Esophagus muscularis mucosa (tissue), 4 donors: ENCODE measurements around the gene ARSB. TPM values are rescaled to one million over a fixed set of nuclear protein-coding genes. Genes with fewer than 3 reads are reported as not detected.

Experiments
- DNase-seq: peaks from one replicate; pipeline ENCODE4 v3.0.0-alpha.2; 2017; ENCODE audit errors: extremely low spot score
- H3K27ac ChIP-seq, 4 donors: fragments of 200-600 bp; sonication (generic); replicated peaks in 1 of 4; 1 replicate in 3 of 4; 2 replicates in 1 of 4; pipeline ENCODE4 v1.5.1; 2016 to 2019; ENCODE audit warnings: mild to moderate bottlenecking in 1 of 4
- H3K27me3 ChIP-seq, 4 donors: fragments of 200-600 bp; sonication (generic); one replicate each; pipeline versions ENCODE4 v1.5.1 to v1.6.0; 2016 to 2019
- H3K36me3 ChIP-seq, 4 donors: fragments of 200-600 bp; sonication (generic); one replicate each; pipeline ENCODE4 v1.5.1; 2016 to 2019
- H3K4me1 ChIP-seq, 4 donors: fragments of 200-600 bp; sonication (generic); one replicate each; pipeline ENCODE4 v1.5.1; 2016 to 2019
- H3K4me3 ChIP-seq, 4 donors: fragments of 200-600 bp; sonication (generic); 1 replicate in 2 of 4; 2 replicates in 2 of 4; pipeline ENCODE4 v1.5.1; 2016 to 2019; ENCODE audit warnings: mild to moderate bottlenecking in 4 of 4, moderate library complexity in 1 of 4
- H3K9me3 ChIP-seq, 4 donors: fragments of 200-600 bp; sonication (generic); 1 replicate in 3 of 4; 2 replicates in 1 of 4; pipeline ENCODE4 v1.5.1; 2016 to 2019
- CTCF ChIP-seq, 3 experiments: fragments of 200-600 bp in 2 of 3; fragments of 450-650 bp in 1 of 3; sonication (generic) in 2 of 3; IDR thresholded peaks; one replicate each; pipeline ENCODE4 v1.5.1; 2017 to 2019; ENCODE audit warnings: antibody characterized with exemption in 3 of 3, mild to moderate bottlenecking in 2 of 3, moderate library complexity in 1 of 3
- EP300 ChIP-seq: sonication (generic); formaldehyde crosslinking; IDR thresholded peaks from one replicate; pipeline ENCODE4 v1.6.1; 2017; ENCODE audit warnings: antibody characterized with exemption
- POLR2A ChIP-seq: fragments of 450-650 bp; IDR thresholded peaks from one replicate; pipeline ENCODE4 v1.6.1; 2017; ENCODE audit warnings: antibody characterized with exemption, moderate library complexity, mild to moderate bottlenecking, low read depth
- POLR2AphosphoS5 ChIP-seq, 2 donors: sonication (generic); formaldehyde crosslinking; IDR thresholded peaks; one replicate each; pipeline ENCODE4 v1.6.1; 2017; ENCODE audit warnings: antibody characterized with exemption in 2 of 2
- WGBS: methylation state at CpG from one replicate; pipeline ENCODE4 v1.1.5; 2018; 5-methylcytosine and 5-hydroxymethylcytosine counted together
- intact Hi-C: fragments of 100-400 bp; cut with DNase I; formaldehyde crosslinking; loops from one replicate; pipeline ENCODE4 v1.15.1; 2023
- total RNA-seq, 4 donors: library from RNA; depleted of rRNA; stranded (reverse); fragments of >200 nt; gene quantifications; one replicate each; pipeline versions ENCODE4 v1.1.0 to v1.2.1, GENCODE V29; 2016

ARSB gene
- total RNA-seq, 4 donors from 2014 or later: 58.0 to 103 (median 67.5) TPM

DNA sequence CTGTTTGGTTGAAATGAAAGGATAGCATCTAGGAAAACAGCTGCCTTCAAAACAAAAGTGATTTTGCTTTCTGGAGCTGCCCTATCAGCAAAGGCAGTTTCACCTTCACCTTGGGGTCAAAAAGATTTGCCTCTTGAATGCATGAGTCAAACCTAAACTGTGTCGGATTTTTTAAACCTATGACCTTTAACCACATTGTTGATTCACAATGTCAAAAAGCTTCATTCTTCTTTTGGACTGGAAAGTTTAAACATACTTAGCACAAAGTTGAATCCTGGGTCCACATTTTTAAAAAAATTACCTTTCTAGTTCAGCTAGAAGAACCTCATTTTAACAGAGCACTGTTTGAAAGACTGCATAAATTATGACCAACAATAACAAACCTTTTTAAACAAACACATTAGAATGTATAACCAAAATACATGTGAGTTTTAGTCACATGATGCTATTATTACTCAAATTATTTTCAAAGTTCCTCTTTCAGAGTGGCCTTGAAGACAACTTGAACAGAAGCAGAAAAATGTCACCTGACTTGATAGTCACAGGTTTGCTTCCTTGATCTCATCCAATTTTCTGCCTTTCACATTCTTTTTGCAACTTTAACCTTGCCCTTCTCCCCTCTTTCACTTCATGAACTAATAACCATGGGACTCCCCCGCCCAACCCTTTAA is 226.8 kb downstream of the ARSB start:
- Histone ChIP-seq H3K27ac (no peak overlapping the region), H3K4me3 (no peak overlapping the region), H3K27me3 (no peaks in the 10 kb centered on the region), H3K4me1 (peaks cover 0 to 16% (median 6%) of the 10 kb centered on the region in 4 donors), H3K36me3 (no peaks in the 10 kb centered on the region), H3K9me3 (no peaks in the 10 kb centered on the region)
- intact Hi-C loops: no loop called here
- no peak for DNase-seq
- no peak for TF ChIP-seq EP300
- TF ChIP-seq POLR2A: no peak
- no peak for TF ChIP-seq POLR2AphosphoS5 (IDR thresholded peaks at IDR 0.05)
- TF ChIP-seq CTCF (IDR thresholded peaks at IDR 0.05): no peak
- 62% methylated on average over 2 of the region's 2 CpGs for WGBS

DNA sequence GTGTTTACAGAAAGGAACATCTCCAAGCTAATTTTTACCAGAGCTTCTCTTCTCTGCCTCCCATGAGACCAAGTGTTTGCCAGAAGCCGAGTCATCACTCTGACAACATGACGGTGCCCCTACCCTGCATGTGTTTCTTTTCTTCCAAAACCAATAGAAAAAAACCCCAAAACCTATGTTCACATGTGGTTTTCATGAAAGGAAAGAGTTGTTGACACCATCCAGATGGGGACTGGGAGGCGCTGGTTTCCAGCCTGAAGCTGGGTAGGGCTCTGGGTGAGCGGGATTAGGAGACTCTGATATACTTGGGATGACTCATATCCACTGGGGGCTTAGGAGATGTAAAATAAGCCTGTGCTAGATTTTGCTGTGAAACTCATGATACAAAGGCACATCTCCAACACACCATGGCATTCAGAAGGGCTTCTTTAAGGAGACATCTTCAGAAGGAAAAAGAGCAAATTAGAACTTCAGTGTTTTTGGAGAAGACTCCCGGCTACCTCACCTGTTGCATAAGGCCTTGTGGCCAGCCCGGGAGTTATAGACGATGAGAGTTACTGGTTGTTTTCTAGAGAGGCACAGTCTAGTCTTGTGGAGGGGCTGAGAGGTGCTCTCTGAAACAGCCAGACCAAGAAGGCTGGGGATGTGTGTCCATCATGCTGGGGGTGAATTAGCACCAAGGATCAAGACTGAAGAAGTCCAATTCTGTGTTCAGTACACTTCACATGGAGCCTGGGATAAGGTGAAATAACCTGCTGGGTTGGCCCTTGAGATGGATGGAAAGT is 227.6 kb downstream of the ARSB start:
- WGBS: 69% methylated on average over 7 of the region's 7 CpGs
- TF ChIP-seq POLR2AphosphoS5 (IDR thresholded peaks at IDR 0.05) (no peak), EP300 (no peak), CTCF (IDR thresholded peaks at IDR 0.05) (no peak), POLR2A (no peak)
- intact Hi-C loops: no loop called here
- H3K27me3 ChIP-seq: no peaks in the 10 kb centered on the region
- no peak overlapping the region for H3K27ac ChIP-seq
- peaks cover 0 to 16% (median 6%) of the 10 kb centered on the region in 4 donors for H3K4me1 ChIP-seq
- H3K4me3 ChIP-seq: no peak overlapping the region
- H3K36me3 ChIP-seq: no peaks in the 10 kb centered on the region
- H3K9me3 ChIP-seq: no peaks in the 10 kb centered on the region
- DNase-seq: no peak

- no peak for TF ChIP-seq EP300
- Histone ChIP-seq H3K36me3 (no peaks in the 10 kb centered on the region), H3K27me3 (no peaks in the 10 kb centered on the region), H3K4me3 (no peak overlapping the region), H3K4me1 (peaks cover 0 to 16% (median 6%) of the 10 kb centered on the region in 4 donors), H3K27ac (no peak overlapping the region), H3K9me3 (no peaks in the 10 kb centered on the region)
- intact Hi-C loops: no loop called here
- 63% methylated on average over 3 of the region's 3 CpGs for WGBS
- DNase-seq: no peak
These were observed 228.3 kb downstream of the ARSB start for GRCh38 chr5:78756858-78757257.

- H3K4me3 ChIP-seq: no peak overlapping the region
- no peak overlapping the region for H3K27ac ChIP-seq
- intact Hi-C loops: no loop called here
- TF ChIP-seq POLR2AphosphoS5 (IDR thresholded peaks at IDR 0.05) (no peak), POLR2A (no peak), CTCF (IDR thresholded peaks at IDR 0.05) (no peak), EP300 (no peak)
- peaks cover 0 to 16% (median 6%) of the 10 kb centered on the region in 4 donors for H3K4me1 ChIP-seq
- 64% methylated on average over 2 of the region's 2 CpGs for WGBS
- H3K9me3 ChIP-seq: no peaks in the 10 kb centered on the region
- H3K27me3 ChIP-seq: no peaks in the 10 kb centered on the region
- no peak for DNase-seq
- no peaks in the 10 kb centered on the region for H3K36me3 ChIP-seq
These were observed 229.2 kb downstream of the ARSB start for GRCh38 chr5:78755822-78756429.

DNA sequence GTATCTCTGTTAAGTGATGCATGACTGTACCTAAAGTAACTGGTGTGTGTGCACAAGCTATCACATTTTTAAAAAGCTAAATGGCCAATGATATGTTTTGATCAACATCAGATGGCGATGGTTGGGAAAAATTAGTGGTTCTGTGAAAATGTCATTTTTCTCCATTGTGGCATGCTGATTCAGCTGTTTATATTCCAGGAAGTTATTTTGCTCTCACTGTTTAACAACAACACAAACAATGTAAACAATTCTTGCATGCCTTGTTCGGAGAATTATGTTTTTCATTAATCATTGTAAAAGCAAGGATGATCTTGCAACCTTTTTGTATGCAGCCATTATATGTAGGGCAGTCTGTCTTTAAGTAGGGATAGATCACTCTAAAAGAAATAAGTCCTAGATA is 230.5 kb downstream of the ARSB start:
- H3K27me3 ChIP-seq: no peaks in the 10 kb centered on the region
- TF ChIP-seq EP300 (no peak), POLR2AphosphoS5 (IDR thresholded peaks at IDR 0.05) (no peak), POLR2A (no peak), CTCF (IDR thresholded peaks at IDR 0.05) (no peak)
- H3K9me3 ChIP-seq: no peaks in the 10 kb centered on the region
- 70% methylated on average over 2 of the region's 2 CpGs for WGBS
- no peak overlapping the region for H3K27ac ChIP-seq
- DNase-seq: no peak
- intact Hi-C loops: no loop called here
- no peaks in the 10 kb centered on the region for H3K36me3 ChIP-seq
- H3K4me3 ChIP-seq: no peak overlapping the region
- H3K4me1 ChIP-seq: peaks cover 0 to 16% (median 6%) of the 10 kb centered on the region in 4 donors
